Fibroblast of villous mesenchyme (primary cell): ENCODE data around the gene INO80. TPM values are rescaled to one million over a fixed set of nuclear protein-coding genes. Genes with fewer than 3 reads are reported as not detected.
A peak's percentile ranks its signal among the peaks of the same experiment; 100 is the strongest.
"Not testable (repeated sequence)": the region's sequence is repeated elsewhere in the genome, so short reads cannot be mapped to it uniquely, and the experiment has no call there.

Experiments
- DNase-seq: peaks from one replicate; pipeline ENCODE4 v3.0.0-alpha.2; 2010; ENCODE audit warnings: low read depth
- H3K4me3 ChIP-seq: 2 replicates; pipeline ENCODE4 v1.5.1; 2011; ENCODE audit warnings: low read depth, mild to moderate bottlenecking, low read length
- CTCF ChIP-seq: IDR thresholded peaks from 2 replicates; pipeline ENCODE4 v1.5.1; 2012; ENCODE audit warnings: low read depth, mild to moderate bottlenecking, low read length; ENCODE audit not compliant: insufficient read depth
- total RNA-seq: library from RNA; depleted of rRNA; stranded (reverse); fragments of >200 nt; gene quantifications from 2 replicates; pipeline ENCODE4 v1.2.3, GENCODE V29; 2012

The INO80 gene
- total RNA-seq, 1 donor: 29.8 TPM

- TF ChIP-seq CTCF: peak; percentile 41
- no peak overlapping the region for H3K4me3 ChIP-seq
- peak; percentile 58 for DNase-seq
Observed at GRCh38 chr15:40974879-40975278, 141.2 kb downstream of the INO80 start.

GRCh38 chr15:40969363-40969762 lies 146.7 kb downstream of the INO80 start:
- no peak for TF ChIP-seq CTCF
- no peak overlapping the region for H3K4me3 ChIP-seq
- DNase-seq: no peak

DNA sequence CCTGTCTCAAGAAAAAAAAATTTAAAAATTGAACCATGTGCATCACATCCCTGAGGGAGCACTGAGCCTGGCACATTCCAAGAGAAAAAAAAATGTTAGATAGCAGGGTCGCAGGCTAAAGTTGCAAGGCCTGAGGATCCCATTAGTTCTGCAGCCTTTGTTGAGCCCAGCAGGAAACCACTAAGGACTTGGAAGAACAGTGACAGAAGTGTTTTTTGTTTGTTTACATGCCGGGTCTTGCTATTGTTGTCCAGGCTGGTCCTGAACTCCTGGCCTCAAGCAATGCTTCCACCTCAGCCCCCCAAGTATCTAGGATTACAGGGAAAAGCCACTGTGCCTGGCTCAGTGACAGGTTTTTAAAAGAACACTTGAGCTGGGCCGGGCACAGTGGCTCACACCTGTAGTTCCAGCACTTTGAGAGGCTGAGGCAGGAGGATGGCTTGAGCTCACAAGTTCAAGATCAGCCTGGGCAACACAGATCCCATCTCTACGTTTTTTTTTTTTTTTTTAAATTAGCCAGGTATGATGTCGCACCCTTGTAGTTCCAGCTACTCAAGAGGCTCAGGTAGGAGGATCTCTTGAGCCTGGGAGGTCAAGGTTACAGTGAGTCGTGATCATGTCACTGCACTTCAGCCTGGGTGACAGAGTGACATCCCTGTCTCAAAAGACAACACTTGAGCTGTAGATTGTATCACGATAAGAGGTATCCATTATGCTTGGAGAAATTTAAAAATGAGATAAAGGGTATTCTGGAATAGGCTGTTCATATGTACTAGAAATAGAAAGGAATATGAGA lies 147.6 kb downstream of the INO80 start:
- no peak for DNase-seq
- TF ChIP-seq CTCF: no peak
- H3K4me3 ChIP-seq: no peak overlapping the region

- no peak for DNase-seq
- no peak overlapping the region for H3K4me3 ChIP-seq
- TF ChIP-seq CTCF: no peak
Observed at GRCh38 chr15:40964634-40965033, 151.4 kb downstream of the INO80 start.

- DNase-seq: no peak
- H3K4me3 ChIP-seq: no peak overlapping the region
- no peak for TF ChIP-seq CTCF
Observed at GRCh38 chr15:40964006-40964405, 152.1 kb downstream of the INO80 start.

DNA sequence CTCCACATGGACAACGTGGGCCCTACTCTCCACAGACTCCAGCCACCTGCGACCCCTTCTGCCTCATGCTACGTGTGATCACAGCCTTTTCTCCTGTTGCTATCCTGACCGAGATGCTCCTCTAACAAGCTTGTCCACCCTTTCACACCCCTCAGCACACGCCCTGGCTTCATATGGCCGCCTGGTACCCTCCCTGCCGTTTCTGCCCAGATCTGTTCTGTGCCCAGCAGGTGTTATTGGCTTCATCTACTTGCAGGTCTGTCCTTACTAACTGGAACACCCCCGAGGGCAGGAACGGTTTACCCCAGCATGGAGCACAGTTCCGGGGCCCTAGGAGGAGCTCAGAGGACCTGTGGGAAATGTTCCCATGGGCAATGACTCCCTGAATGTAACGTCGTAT lies 152.9 kb downstream of the INO80 start:
- no peak for DNase-seq
- TF ChIP-seq CTCF: no peak

GRCh38 chr15:40962317-40962716 lies 153.8 kb downstream of the INO80 start:
- not testable (repeated sequence) for DNase-seq, H3K4me3 ChIP-seq

More for the DNA sequence above, 152.9 kb downstream of the INO80 start:
- H3K4me3 ChIP-seq: no peak overlapping the region

DNA sequence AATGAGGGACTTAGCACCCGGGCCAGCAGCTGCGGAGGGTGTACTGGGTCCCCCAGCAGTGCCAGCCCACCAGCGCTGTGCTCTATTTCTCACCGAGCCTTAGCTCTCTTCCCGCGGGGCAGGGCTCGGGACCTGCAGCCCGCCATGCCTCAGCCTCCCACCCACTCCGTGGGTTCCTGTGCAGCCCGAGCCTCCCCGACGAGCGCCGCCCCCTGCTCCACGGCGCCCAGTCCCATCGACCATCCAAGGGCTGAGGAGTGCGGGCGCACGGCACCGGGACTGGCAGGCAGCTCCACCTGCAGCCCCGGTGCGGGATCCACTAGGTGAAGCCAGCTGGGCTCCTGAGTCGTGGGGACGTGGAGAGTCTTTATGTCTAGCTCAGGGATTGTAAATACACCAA lies 154.3 kb downstream of the INO80 start:
- DNase-seq, H3K4me3 ChIP-seq: not testable (repeated sequence)
